HFFc6 (cell line): Measurements from ENCODE around the gene DCUN1D2. TPM values are rescaled to one million over a fixed set of nuclear protein-coding genes. Genes with fewer than 3 reads are reported as not detected.

Experiments used
- DNase-seq: peaks from one replicate; pipeline ENCODE4 v3.0.0-alpha.2; 2018
- H3K27ac Mint-ChIP-seq: 2 replicates; pipeline ENCODE4 v1.8.0; 2020; ENCODE audit warnings: mild to moderate bottlenecking, mixed read lengths
- H3K27me3 Mint-ChIP-seq: 2 replicates; pipeline ENCODE4 v1.8.0; 2021; ENCODE audit warnings: mild to moderate bottlenecking, moderate library complexity, mixed read lengths; ENCODE audit not compliant: insufficient read depth
- H3K36me3 Mint-ChIP-seq: 2 replicates; pipeline ENCODE4 v1.8.0; 2021; ENCODE audit warnings: low read depth, mixed read lengths
- H3K4me1 Mint-ChIP-seq: 2 replicates; pipeline ENCODE4 v1.8.0; 2020; ENCODE audit warnings: low read depth, mixed read lengths
- H3K4me3 Mint-ChIP-seq: 2 replicates; pipeline ENCODE4 v1.8.0; 2020; ENCODE audit warnings: mild to moderate bottlenecking, moderate library complexity, mixed read lengths
- H3K9me3 Mint-ChIP-seq: 2 replicates; pipeline ENCODE4 v1.8.0; 2020; ENCODE audit warnings: mild to moderate bottlenecking, mixed read lengths
- total RNA-seq, 6 experiments: library from RNA; stranded (reverse); fragmentation: NEBNext Ultra II Directional; extraction: Animal tissue kit (Norgen Biotek cat#: 25700); gene quantifications; 2 replicates in 1 of 6; 3 replicates in 5 of 6; pipeline ENCODE4 v1.2.3, GENCODE V29; 2021
- TF ChIP-seq, protein P1 (sequence below): fragments of 200-600 bp; sonication (generic); IDR thresholded peaks from 2 replicates; pipeline ENCODE4 v1.5.0; 2021; ENCODE audit warnings: antibody characterized with exemption, mild to moderate bottlenecking

Gene DCUN1D2
- total RNA-seq, 6 experiments from 2014 or later = 7.6 to 9.3 (median 9.0) TPM

DNA sequence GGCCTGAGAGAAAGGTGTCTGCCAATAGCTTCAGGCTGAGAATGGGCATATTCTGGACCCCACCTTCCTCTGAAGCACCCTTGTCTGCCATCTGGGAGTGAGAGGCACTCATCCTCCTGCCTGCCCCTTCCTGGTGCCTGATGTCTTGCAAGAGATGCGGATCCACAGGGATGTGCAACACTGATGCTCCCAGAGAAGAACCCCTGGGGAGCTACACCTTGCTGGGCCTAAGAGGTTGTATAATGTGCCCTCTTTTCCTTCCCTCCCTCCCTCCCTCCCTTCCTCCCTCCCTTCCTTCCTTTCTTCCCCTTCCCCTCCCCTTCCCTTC is 71.8 kb downstream of the DCUN1D2 start:
- Mint-ChIP-seq H3K9me3 (no peaks in the 10 kb centered on the region), H3K27ac (no peak overlapping the region), H3K27me3 (peaks cover 8% of the 10 kb centered on the region), H3K4me1 (peaks cover 8% of the 10 kb centered on the region; the same call in 1 of the 2 replicates), H3K36me3 (peaks cover 12% of the 10 kb centered on the region; the same call in 1 of the 2 replicates), H3K4me3 (no peak overlapping the region)
- no peak for DNase-seq
- TF ChIP-seq, protein P1, sequence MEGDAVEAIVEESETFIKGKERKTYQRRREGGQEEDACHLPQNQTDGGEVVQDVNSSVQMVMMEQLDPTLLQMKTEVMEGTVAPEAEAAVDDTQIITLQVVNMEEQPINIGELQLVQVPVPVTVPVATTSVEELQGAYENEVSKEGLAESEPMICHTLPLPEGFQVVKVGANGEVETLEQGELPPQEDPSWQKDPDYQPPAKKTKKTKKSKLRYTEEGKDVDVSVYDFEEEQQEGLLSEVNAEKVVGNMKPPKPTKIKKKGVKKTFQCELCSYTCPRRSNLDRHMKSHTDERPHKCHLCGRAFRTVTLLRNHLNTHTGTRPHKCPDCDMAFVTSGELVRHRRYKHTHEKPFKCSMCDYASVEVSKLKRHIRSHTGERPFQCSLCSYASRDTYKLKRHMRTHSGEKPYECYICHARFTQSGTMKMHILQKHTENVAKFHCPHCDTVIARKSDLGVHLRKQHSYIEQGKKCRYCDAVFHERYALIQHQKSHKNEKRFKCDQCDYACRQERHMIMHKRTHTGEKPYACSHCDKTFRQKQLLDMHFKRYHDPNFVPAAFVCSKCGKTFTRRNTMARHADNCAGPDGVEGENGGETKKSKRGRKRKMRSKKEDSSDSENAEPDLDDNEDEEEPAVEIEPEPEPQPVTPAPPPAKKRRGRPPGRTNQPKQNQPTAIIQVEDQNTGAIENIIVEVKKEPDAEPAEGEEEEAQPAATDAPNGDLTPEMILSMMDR = no peak

DNA sequence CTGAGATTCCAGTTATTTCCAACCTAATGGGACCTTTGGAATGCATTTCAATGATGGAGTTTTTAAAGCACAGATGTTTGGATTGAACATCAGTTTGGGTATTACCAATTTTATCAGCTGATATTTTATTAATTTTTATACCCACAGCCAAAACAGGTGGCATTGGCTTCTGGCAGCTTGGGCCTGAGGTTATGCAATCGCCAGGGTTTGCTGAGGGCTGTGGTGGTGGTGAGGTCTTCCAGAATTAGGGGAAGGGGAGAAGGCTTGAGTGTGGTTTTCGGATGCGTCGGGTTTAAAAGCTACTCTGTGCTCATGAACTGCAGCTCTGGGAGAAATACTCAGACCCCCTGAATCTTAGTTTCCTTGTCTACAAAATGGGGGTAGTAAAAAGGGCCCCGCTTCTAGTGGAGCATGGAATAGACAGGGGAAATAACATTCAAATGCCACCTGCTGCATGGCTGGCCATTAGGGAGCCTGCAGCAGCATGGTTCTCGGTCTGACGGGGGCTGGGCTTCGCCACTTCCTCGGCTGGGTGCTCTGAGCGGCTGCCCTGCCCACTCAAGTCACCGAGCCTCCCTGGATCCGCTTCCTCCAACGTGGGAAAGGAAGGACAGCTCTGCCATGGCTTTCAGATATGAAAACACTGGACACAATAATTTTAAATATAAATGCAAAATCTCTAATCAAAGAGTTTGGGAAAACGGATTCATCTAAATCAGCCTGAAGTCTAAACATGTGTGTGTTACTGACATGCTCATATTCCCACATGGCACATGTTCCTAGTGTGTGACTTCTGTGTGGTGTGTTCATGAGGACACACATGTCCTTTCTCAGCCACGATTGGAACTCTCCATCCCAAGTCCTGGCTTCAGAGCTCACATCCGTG is 72.4 kb downstream of the DCUN1D2 start:
- no peak overlapping the region for H3K4me3 Mint-ChIP-seq
- peaks cover 15% of the 10 kb centered on the region; the same call in 1 of the 2 replicates for H3K4me1 Mint-ChIP-seq
- peaks cover 12% of the 10 kb centered on the region; the same call in 1 of the 2 replicates for H3K36me3 Mint-ChIP-seq
- peaks cover 8% of the 10 kb centered on the region for H3K27me3 Mint-ChIP-seq
- DNase-seq = no peak
- H3K27ac Mint-ChIP-seq = no peak overlapping the region
- H3K9me3 Mint-ChIP-seq = peaks cover 2% of the 10 kb centered on the region; the same call in 1 of the 2 replicates
- TF ChIP-seq, protein P1 = no peak

DNA sequence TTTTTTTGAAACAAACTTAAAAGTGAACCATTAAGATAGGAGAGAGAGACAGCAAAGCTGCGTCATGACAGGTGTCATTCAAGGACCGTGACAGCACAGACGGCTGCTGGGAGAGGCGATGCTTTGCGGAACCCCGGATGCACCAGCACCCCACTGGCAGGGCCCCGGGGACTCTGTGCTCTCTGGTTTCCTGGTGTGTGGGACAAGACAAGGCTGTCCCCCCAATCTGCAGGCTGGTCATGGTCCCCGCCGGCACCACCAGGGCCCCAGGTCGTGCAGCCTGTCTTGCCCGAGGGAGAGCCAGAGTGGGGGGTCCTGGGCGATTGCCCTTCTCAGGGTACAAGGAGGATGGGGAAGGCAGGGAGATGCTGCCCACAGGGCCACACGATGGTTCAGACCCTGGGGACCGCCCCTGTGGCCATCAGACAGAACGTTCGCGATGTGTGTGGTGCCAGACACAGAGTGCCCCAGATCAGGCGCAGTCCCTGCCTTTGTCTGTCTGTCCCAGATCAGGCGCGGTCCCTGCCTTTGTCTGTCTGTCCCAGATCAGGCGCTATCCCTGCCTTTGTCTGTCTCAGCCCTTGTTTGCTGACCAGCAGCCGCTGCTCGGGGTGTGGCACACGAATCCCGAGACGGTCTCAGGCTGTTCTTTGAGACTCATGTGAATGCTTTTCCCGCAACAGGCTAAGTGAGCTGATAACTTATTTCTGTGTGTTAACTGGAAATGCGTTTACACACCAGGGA is 73.3 kb downstream of the DCUN1D2 start:
- no peak overlapping the region for H3K27ac Mint-ChIP-seq
- peaks cover 15% of the 10 kb centered on the region; the same call in 1 of the 2 replicates for H3K4me1 Mint-ChIP-seq
- H3K36me3 Mint-ChIP-seq = peaks cover 12% of the 10 kb centered on the region; the same call in 1 of the 2 replicates
- H3K4me3 Mint-ChIP-seq = no peak overlapping the region
- peaks cover 4% of the 10 kb centered on the region; the same call in 1 of the 2 replicates for H3K9me3 Mint-ChIP-seq
- DNase-seq = no peak
- peaks cover 8% of the 10 kb centered on the region for H3K27me3 Mint-ChIP-seq
- TF ChIP-seq, protein P1 = no peak

DNA sequence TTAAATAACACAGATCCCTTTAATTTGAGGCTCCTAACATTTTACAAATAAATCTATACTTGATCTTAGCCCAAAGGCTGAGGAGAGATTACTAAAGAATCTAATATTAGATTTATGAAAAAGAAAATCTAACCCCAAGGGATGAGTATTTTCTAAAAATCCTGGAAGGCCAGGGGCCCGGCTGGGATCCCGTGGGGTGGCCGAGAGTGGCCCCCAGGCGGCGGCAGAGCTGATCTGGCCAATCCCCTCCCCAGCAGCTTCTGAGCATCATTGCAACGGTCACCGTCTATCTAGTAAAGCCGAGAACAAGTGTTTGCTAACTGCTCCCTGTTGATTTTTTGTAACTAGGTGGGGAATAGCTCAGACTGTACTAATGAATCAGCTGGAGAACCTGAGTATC is 74.7 kb downstream of the DCUN1D2 start:
- Mint-ChIP-seq H3K9me3 (peaks cover 4% of the 10 kb centered on the region; the same call in 1 of the 2 replicates), H3K4me3 (no peak overlapping the region), H3K4me1 (peaks cover 22% of the 10 kb centered on the region), H3K27me3 (peaks cover 11% of the 10 kb centered on the region), H3K36me3 (peaks cover 12% of the 10 kb centered on the region; the same call in 1 of the 2 replicates), H3K27ac (no peak overlapping the region)
- no peak for DNase-seq
- TF ChIP-seq, protein P1 = no peak

DNA sequence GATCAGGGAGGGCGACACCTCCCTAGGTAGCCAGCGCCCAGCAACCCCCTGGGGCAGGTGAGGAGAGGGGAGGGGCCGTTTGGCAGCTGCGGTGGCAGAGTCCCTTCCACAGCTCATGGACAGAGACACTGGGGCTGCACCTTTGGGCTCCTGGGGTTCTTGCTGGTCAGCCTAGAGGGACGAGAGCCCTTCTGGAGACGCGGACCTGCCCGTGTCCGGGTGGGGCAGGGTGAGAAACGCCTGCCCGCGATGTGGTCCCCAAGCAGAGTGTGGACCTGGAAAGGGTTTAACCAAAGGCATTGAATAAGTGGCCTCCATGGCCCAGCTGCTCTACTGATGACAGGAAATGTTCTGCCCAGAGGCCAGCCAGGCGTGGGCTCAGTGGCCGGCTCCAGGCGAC is 75.5 kb downstream of the DCUN1D2 start:
- no peak for DNase-seq
- Mint-ChIP-seq H3K36me3 (peaks cover 8% of the 10 kb centered on the region; the same call in 1 of the 2 replicates), H3K27ac (no peak overlapping the region), H3K27me3 (peaks cover 11% of the 10 kb centered on the region), H3K4me3 (no peak overlapping the region), H3K4me1 (peaks cover 30% of the 10 kb centered on the region), H3K9me3 (peaks cover 4% of the 10 kb centered on the region; the same call in 1 of the 2 replicates)
- TF ChIP-seq, protein P1 = no peak
